B cell (primary cell): Measurements from ENCODE around the gene RPS3A. TPM values are rescaled to one million over a fixed set of nuclear protein-coding genes. Genes with fewer than 3 reads are reported as not detected.
"Not testable (repeated sequence)": the region's sequence is repeated elsewhere in the genome, so short reads cannot be mapped to it uniquely, and the experiment has no call there.

Source experiments
- ATAC-seq: fragments of 200-7000 bp; cut with Tn5 transposase; one replicate; pipeline ENCODE4 v1.10.0; 2021; ENCODE audit warnings: low read depth, mild to moderate bottlenecking, moderate number of reproducible peaks, moderate library complexity
- CTCF ChIA-PET: fragments of 350-600 bp; sonication (Branson Sonifier 250); formaldehyde crosslinking; loops from one replicate; lab custom pipeline; 2021; ENCODE audit warnings: antibody characterized with exemption, inconsistent platforms; lab: Charles Lee
- POLR2A ChIA-PET: fragments of 350-600 bp; sonication (Branson Sonifier 250); formaldehyde crosslinking; loops from one replicate; lab custom pipeline; 2021; ENCODE audit warnings: antibody characterized with exemption; lab: Charles Lee
- DNase-seq: peaks from one replicate; pipeline ENCODE4 v3.0.0; 2013
- H2AFZ ChIP-seq: 2 replicates; pipeline ENCODE4 v1.6.1; 2012; ENCODE audit warnings: mild to moderate bottlenecking, low read depth, low read length; ENCODE audit not compliant: insufficient read depth, poor library complexity, severe bottlenecking
- H3K27ac ChIP-seq, 2 donors: 1 replicate in 1 of 2; 2 replicates in 1 of 2; pipeline ENCODE4 v1.5.1; 2012 to 2013; ENCODE audit warnings: low read length in 2 of 2, mild to moderate bottlenecking in 2 of 2, moderate library complexity in 1 of 2
- H3K27me3 ChIP-seq, 4 experiments: fragments of 200-600 bp in 1 of 4; sonication (generic) in 1 of 4; replicated peaks in 1 of 4; 1 replicate in 2 of 4; 2 replicates in 2 of 4; pipeline versions ENCODE4 v1.6.1 to v1.7.0; 2013 to 2016; ENCODE audit warnings: low read length in 3 of 4, mild to moderate bottlenecking in 2 of 4, mixed read lengths in 1 of 4, moderate library complexity in 1 of 4; ENCODE audit not compliant: insufficient read depth in 4 of 4, control insufficient read depth in 3 of 4; ENCODE audit errors: control extremely low read depth in 1 of 4
- H3K36me3 ChIP-seq, 2 experiments: replicated peaks in 1 of 2; 1 replicate in 1 of 2; 2 replicates in 1 of 2; pipeline versions ENCODE4 v1.6.1 to v1.7.1; 2013; ENCODE audit warnings: low read length in 1 of 2; ENCODE audit not compliant: insufficient read depth in 2 of 2, control insufficient read depth in 1 of 2; ENCODE audit errors: control extremely low read depth in 1 of 2, extremely low read depth in 1 of 2
- H3K4me1 ChIP-seq, 2 donors: fragments of 200-600 bp in 1 of 2; sonication (generic) in 1 of 2; 1 replicate in 1 of 2; 2 replicates in 1 of 2; pipeline versions ENCODE4 v1.5.1 to v1.6.1; 2013 to 2017; ENCODE audit warnings: low read length in 2 of 2; ENCODE audit not compliant: control insufficient read depth in 2 of 2, insufficient read depth in 2 of 2
- H3K4me2 ChIP-seq: replicated peaks from 2 replicates; pipeline ENCODE3; 2012; ENCODE audit warnings: mild to moderate bottlenecking, low read depth, low read length; ENCODE audit not compliant: poor library complexity, severe bottlenecking
- H3K4me3 ChIP-seq, 5 experiments: fragments of 200-600 bp in 1 of 5; sonication (generic) in 1 of 5; 1 replicate in 3 of 5; 2 replicates in 2 of 5; pipeline versions ENCODE4 v1.5.1 to v1.7.0; 2011 to 2016; ENCODE audit warnings: low read length in 4 of 5, mild to moderate bottlenecking in 4 of 5, low read depth in 2 of 5, control low read depth in 1 of 5, moderate library complexity in 1 of 5; ENCODE audit not compliant: insufficient read depth in 1 of 5; ENCODE audit errors: control extremely low read depth in 1 of 5, extremely low read depth in 1 of 5
- H3K79me2 ChIP-seq: fragments of 200-600 bp; sonication (generic); one replicate; pipeline ENCODE4 v1.6.0; 2016; ENCODE audit warnings: low read length; ENCODE audit not compliant: control insufficient read depth, insufficient read depth
- H3K9ac ChIP-seq: fragments of 200-600 bp; sonication (generic); 2 replicates; pipeline ENCODE4 v1.6.1; 2017; ENCODE audit warnings: mild to moderate bottlenecking, low read length, moderate library complexity
- H3K9me3 ChIP-seq, 3 donors: one replicate each; pipeline versions ENCODE4 v1.6.1 to v1.7.1; 2013; ENCODE audit warnings: low read length in 2 of 3; ENCODE audit not compliant: control insufficient read depth in 2 of 3, insufficient read depth in 1 of 3; ENCODE audit errors: control extremely low read depth in 1 of 3
- H4K20me1 ChIP-seq: 2 replicates; pipeline ENCODE4 v1.6.0; 2012; ENCODE audit warnings: mild to moderate bottlenecking, low read length; ENCODE audit not compliant: insufficient read depth, control insufficient read depth, poor library complexity, severe bottlenecking
- H3K27ac Mint-ChIP-seq: one replicate; pipeline ENCODE4 v1.8.0; 2021; ENCODE audit warnings: mixed read lengths
- H3K27me3 Mint-ChIP-seq: one replicate; pipeline ENCODE4 v1.8.0; 2021; ENCODE audit warnings: mixed read lengths
- H3K4me1 Mint-ChIP-seq: one replicate; pipeline ENCODE4 v1.8.0; 2021; ENCODE audit warnings: mixed read lengths
- H3K4me3 Mint-ChIP-seq: one replicate; pipeline ENCODE4 v1.8.0; 2021; ENCODE audit warnings: mixed read lengths
- H3K9me3 Mint-ChIP-seq: one replicate; pipeline ENCODE4 v1.8.0; 2022; ENCODE audit warnings: mixed read lengths; ENCODE audit not compliant: insufficient read depth
- EZH2 ChIP-seq: IDR thresholded peaks from 2 replicates; pipeline ENCODE4 v1.6.1; 2012; ENCODE audit warnings: borderline replicate concordance, low read depth, mild to moderate bottlenecking, moderate library complexity, low read length; ENCODE audit not compliant: insufficient read depth, poor library complexity, severe bottlenecking
- WGBS: methylation state at CpG from one replicate; pipeline ENCODE4 v1.1.5; 2013; ENCODE audit warnings: missing lambda C conversion rate; ENCODE audit not compliant: insufficient coverage; 5-methylcytosine and 5-hydroxymethylcytosine counted together
- intact Hi-C: fragments of 100-400 bp; cut with micrococcal nuclease; formaldehyde crosslinking; loops from one replicate; pipeline ENCODE4 v1.10.0; 2022
- polyA plus RNA-seq: library from polyadenylated mRNA; depleted of rRNA; stranded (reverse); fragments of >200 nt; gene quantifications from 2 replicates; pipeline ENCODE4 v1.2.3, GENCODE V29; 2012
- total RNA-seq, 2 donors: library from RNA; stranded (reverse); fragments of 120-200 nt in 1 of 2; gene quantifications; 1 replicate in 1 of 2; 2 replicates in 1 of 2; pipeline versions ENCODE4 v1.2.3 to v1.2.4, GENCODE V29; 2013 to 2022
- TF ChIP-seq, protein P1 (sequence below): fragments of 200-600 bp; IDR thresholded peaks from one replicate; pipeline ENCODE4 v1.8.0; 2022; ENCODE audit warnings: antibody characterized with exemption, mild to moderate bottlenecking

RPS3A gene
- total and polyA plus RNA-seq, 2 donors (not counting 1 experiment from before 2014, with no cell fraction given) = 2,463 to 2,897 TPM

DNA sequence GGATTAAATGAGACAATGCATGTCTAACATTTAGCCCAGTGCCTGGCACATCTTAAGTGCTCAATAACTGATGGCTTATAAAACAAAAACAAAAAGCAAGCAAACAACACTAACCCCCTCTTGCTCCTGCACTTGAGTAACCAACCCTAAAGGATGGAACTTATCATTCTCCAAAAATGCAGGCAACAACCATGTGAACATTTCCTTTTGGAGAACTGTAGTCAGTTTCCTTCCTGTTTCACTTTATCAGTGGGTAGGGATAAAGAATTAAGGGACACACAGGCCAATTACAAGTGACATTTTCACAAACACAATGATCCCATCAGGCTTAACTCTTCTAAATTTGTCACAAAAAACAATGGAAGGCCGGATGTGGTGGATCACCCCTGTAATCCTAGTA is 30.4 kb downstream of the RPS3A start:
- no peaks in the 10 kb centered on the region for H3K27me3 ChIP-seq
- no peak overlapping the region for H3K9ac ChIP-seq
- H4K20me1 ChIP-seq = no peaks in the 10 kb centered on the region
- no peak overlapping the region for H3K27ac Mint-ChIP-seq
- no peak overlapping the region for H3K4me3 ChIP-seq
- H3K4me1 Mint-ChIP-seq = no peaks in the 10 kb centered on the region
- H3K27me3 Mint-ChIP-seq = no peaks in the 10 kb centered on the region
- H3K4me2 ChIP-seq = no peak overlapping the region
- POLR2A ChIA-PET = no interaction called here
- no peak overlapping the region for H3K27ac ChIP-seq
- H3K79me2 ChIP-seq = no peaks in the 10 kb centered on the region
- DNase-seq (no peak), ATAC-seq (no peak)
- no peaks in the 10 kb centered on the region for H3K36me3 ChIP-seq
- 100% methylated on average over 1 of the region's 1 CpG for WGBS
- H3K4me3 Mint-ChIP-seq = no peak overlapping the region
- no peak overlapping the region for H2AFZ ChIP-seq
- CTCF ChIA-PET = no interaction called here
- H3K4me1 ChIP-seq = no peaks in the 10 kb centered on the region
- intact Hi-C loops = no loop called here
- TF ChIP-seq EZH2 = no peak
- TF ChIP-seq, protein P1, sequence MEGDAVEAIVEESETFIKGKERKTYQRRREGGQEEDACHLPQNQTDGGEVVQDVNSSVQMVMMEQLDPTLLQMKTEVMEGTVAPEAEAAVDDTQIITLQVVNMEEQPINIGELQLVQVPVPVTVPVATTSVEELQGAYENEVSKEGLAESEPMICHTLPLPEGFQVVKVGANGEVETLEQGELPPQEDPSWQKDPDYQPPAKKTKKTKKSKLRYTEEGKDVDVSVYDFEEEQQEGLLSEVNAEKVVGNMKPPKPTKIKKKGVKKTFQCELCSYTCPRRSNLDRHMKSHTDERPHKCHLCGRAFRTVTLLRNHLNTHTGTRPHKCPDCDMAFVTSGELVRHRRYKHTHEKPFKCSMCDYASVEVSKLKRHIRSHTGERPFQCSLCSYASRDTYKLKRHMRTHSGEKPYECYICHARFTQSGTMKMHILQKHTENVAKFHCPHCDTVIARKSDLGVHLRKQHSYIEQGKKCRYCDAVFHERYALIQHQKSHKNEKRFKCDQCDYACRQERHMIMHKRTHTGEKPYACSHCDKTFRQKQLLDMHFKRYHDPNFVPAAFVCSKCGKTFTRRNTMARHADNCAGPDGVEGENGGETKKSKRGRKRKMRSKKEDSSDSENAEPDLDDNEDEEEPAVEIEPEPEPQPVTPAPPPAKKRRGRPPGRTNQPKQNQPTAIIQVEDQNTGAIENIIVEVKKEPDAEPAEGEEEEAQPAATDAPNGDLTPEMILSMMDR = no peak
- H3K9me3 Mint-ChIP-seq = no peaks in the 10 kb centered on the region
- H3K9me3 ChIP-seq = no peaks in the 10 kb centered on the region

DNA sequence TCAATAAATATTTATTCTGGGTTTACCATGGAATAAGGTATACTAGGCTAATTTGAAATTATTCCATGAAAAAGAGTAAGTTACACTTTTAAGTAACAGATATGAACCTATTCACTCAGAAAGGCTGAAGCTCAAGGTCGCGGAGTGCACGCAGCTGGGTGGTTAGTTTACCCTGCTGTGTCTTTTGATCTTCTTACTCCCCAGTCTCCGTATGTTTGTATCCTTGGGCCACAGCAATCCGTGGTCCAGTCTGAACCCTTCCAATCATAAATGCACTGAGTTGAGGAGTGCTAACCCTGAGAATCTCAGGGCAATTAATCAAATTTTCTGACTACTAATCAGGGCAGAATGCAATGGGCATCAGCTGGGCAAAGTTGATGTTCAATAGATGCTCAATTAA is 33.9 kb downstream of the RPS3A start:
- H3K9me3 ChIP-seq = no peaks in the 10 kb centered on the region
- 88% methylated on average over 5 of the region's 5 CpGs for WGBS
- no peak overlapping the region for H3K27ac Mint-ChIP-seq

DNA sequence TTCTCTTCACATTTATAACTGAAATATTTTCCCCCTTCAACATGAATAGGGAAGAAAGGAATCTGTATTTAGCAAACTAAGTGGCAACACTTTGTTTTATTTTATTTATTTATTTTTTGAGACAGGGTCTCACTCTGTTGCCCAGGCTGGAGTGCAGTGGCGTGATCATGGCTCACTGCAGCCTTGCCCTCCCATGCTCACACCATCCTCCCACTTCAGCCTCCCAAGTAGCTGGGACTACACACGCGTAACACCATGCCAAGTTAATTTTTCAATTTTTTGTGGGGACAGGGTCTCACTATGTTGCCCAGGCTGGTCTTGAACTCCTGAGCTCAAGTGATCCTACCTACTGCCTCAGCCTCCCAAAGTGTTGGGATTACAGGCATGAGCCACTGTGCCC is 36.6 kb downstream of the RPS3A start:
- CTCF ChIA-PET, H3K36me3 ChIP-seq, DNase-seq, H3K9ac ChIP-seq, H4K20me1 ChIP-seq, H3K4me3 Mint-ChIP-seq, POLR2A ChIA-PET, H3K9me3 Mint-ChIP-seq, H3K27ac Mint-ChIP-seq, H3K4me3 ChIP-seq, H3K4me2 ChIP-seq, H3K27ac ChIP-seq, H2AFZ ChIP-seq, H3K4me1 Mint-ChIP-seq, intact Hi-C loops, H3K27me3 ChIP-seq, H3K79me2 ChIP-seq, H3K9me3 ChIP-seq, ATAC-seq, H3K4me1 ChIP-seq, H3K27me3 Mint-ChIP-seq: not testable (repeated sequence)
- 80% methylated on average over 1 of the region's 3 CpGs for WGBS

More for the DNA sequence above, 33.9 kb downstream of the RPS3A start:
- H3K36me3 ChIP-seq = no peaks in the 10 kb centered on the region
- CTCF ChIA-PET = no interaction called here
- no peaks in the 10 kb centered on the region for H3K4me1 ChIP-seq
- no peak overlapping the region for H3K4me3 ChIP-seq
- H3K4me2 ChIP-seq = no peak overlapping the region
- DNase-seq (no peak), ATAC-seq (no peak)
- POLR2A ChIA-PET = no interaction called here
- H3K27ac ChIP-seq = no peak overlapping the region
- no peak overlapping the region for H2AFZ ChIP-seq
- no peaks in the 10 kb centered on the region for H3K4me1 Mint-ChIP-seq
- H3K4me3 Mint-ChIP-seq = no peak overlapping the region
- no peak for TF ChIP-seq EZH2
- TF ChIP-seq, protein P1 = no peak
- no peaks in the 10 kb centered on the region for H4K20me1 ChIP-seq
- no peaks in the 10 kb centered on the region for H3K27me3 ChIP-seq
- H3K27me3 Mint-ChIP-seq = no peaks in the 10 kb centered on the region
- H3K9ac ChIP-seq = no peak overlapping the region
- H3K9me3 Mint-ChIP-seq = no peaks in the 10 kb centered on the region
- H3K79me2 ChIP-seq = no peaks in the 10 kb centered on the region
- intact Hi-C loops = no loop called here
